Adrenal gland (tissue), 5 donors: ENCODE results near the gene CEBPE.

ENCODE experiments used
- POLR2A ChIP-seq, 2 donors: fragments of 450-650 bp; IDR thresholded peaks; one replicate each; pipeline ENCODE4 v1.6.1; 2017; ENCODE audit warnings: antibody characterized with exemption in 2 of 2, mild to moderate bottlenecking in 2 of 2, moderate library complexity in 1 of 2
- TF ChIP-seq, protein P1 (sequence below), 6 experiments: fragments of 450-650 bp in 4 of 6; fragments of 200-600 bp in 2 of 6; sonication (generic) in 1 of 6; IDR thresholded peaks; 1 replicate in 5 of 6; 2 replicates in 1 of 6; pipeline versions ENCODE4 v1.5.1 to v1.8.0; 2016 to 2021; ENCODE audit warnings: antibody characterized with exemption in 6 of 6, mild to moderate bottlenecking in 2 of 6, moderate library complexity in 1 of 6
- donor health status: DM: no; HTN: no; CAD: no.

GRCh38 chr14:23125011-23125410, 6.0 kb upstream of the CEBPE start:
- TF ChIP-seq, protein P1, sequence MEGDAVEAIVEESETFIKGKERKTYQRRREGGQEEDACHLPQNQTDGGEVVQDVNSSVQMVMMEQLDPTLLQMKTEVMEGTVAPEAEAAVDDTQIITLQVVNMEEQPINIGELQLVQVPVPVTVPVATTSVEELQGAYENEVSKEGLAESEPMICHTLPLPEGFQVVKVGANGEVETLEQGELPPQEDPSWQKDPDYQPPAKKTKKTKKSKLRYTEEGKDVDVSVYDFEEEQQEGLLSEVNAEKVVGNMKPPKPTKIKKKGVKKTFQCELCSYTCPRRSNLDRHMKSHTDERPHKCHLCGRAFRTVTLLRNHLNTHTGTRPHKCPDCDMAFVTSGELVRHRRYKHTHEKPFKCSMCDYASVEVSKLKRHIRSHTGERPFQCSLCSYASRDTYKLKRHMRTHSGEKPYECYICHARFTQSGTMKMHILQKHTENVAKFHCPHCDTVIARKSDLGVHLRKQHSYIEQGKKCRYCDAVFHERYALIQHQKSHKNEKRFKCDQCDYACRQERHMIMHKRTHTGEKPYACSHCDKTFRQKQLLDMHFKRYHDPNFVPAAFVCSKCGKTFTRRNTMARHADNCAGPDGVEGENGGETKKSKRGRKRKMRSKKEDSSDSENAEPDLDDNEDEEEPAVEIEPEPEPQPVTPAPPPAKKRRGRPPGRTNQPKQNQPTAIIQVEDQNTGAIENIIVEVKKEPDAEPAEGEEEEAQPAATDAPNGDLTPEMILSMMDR (IDR thresholded peaks at IDR 0.05): no peak
- no peak for TF ChIP-seq POLR2A (IDR thresholded peaks at IDR 0.05)
